Right lobe of liver (tissue), 4 donors: Measurements from ENCODE around the gene FOXP4.

Experiments
- CTCF ChIP-seq, 4 donors: fragments of 200-600 bp in 3 of 4; fragments of 450-650 bp in 1 of 4; IDR thresholded peaks; one replicate each; pipeline versions ENCODE4 v1.5.1 to v1.8.0; 2016 to 2022; ENCODE audit warnings: antibody characterized with exemption in 4 of 4, mild to moderate bottlenecking in 2 of 4
- POLR2A ChIP-seq: fragments of 450-650 bp; IDR thresholded peaks from one replicate; pipeline ENCODE4 v1.6.1; 2017; ENCODE audit warnings: antibody characterized with exemption, mild to moderate bottlenecking
- donor health status: DM: no; HTN: no; CAD: no.
- donor health status: DM: no; HTN: no; CAD: no.
- donor health status: DM: no; HTN: yes; CAD: no.

GRCh38 chr6:41573276-41573675 is 27.1 kb downstream of the FOXP4 start:
- TF ChIP-seq CTCF (IDR thresholded peaks at IDR 0.05), result no peak
- TF ChIP-seq POLR2A, result no peak
